Measurements from ENCODE around the gene ZNF467. TPM values are rescaled to one million over a fixed set of nuclear protein-coding genes. Genes with fewer than 3 reads are reported as not detected.

The ZNF467 gene
- total and polyA plus RNA-seq, 11 donors: 2.6 to 9.5 (median 4.7) TPM

DNA sequence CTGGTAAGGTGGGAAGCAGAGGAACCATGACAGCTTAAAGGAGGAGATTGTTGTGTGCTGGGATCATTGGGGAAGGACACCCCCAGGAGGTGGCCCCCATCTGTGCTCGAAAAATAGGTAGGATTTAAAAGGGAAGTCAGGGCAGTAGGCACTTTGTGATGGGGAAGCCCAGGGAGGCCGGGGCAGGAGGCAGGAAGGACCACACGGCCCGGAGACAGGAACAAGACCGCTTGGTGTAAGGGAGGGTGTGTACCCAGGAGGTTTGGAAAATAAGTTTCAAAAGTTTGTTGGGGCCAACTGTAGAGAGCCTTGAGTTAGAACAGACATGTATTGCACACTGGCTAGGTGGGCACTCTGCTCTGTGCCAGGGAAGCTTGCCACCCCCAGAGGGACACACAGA is 20.7 kb downstream of the ZNF467 start:
- Histone ChIP-seq H3K4me1 (peaks cover 0 to 9% (median 0%) of the 10 kb centered on the region in 12 donors), H3K9me3 (no peaks in the 10 kb centered on the region), H3K36me3 (no peaks in the 10 kb centered on the region), H3K4me3 (no peak overlapping the region), H3K27me3 (no peaks in the 10 kb centered on the region), H3K27ac (no peak overlapping the region)
- intact Hi-C loops (cut with DNase I): no loop called here
- no peak for DNase-seq
- 78 to 85% (median 81%) methylated on average over 5 of the region's 5 CpGs for WGBS, 4 donors
- ATAC-seq: peak in 1 of 4 donors; percentile 10
- TF ChIP-seq POLR2A (IDR thresholded peaks at IDR 0.05): no peak
- TF ChIP-seq CTCF (IDR thresholded peaks at IDR 0.05): no peak

DNA sequence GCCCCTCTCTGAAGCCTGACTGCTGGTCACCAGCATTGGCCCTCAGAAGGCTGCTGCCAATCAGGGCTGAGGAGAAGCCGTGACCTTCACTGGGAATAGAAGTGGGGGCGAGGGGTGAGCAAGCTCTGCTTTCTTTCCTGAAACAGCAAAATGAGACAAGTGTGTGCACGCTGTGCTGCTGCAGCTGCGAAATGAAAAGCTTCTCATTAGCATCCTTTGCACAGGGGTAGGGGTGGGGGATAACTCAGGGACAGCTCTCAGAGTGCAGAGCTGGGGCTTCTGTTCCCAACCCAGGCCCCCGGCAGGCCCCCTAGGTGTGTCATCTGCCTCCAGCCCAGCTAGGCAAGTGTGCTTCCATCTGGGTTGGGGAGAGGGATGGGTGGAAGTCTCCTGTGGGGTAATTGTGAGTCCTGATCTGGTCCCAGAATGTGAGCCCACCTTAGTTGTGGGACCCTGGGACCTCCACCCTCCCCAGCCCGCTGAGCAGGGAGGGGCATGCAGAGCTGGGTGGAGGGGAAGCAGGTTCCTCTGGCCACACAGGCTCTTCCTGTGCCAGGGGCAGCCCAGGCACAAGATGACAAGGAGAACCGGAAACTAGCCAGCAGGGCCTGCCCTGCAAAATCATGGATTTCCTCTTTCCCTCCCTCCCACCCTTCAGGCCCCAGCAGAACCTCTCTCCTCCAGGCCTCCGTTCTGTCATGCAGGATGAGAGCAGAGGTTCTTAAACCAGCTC is 22.2 kb downstream of the ZNF467 start:
- H3K27me3 ChIP-seq: no peaks in the 10 kb centered on the region
- no peak overlapping the region for H3K27ac ChIP-seq
- 65 to 82% (median 75%) methylated on average over 7 to 8 of the region's 8 CpGs for WGBS, 4 donors
- ATAC-seq (no peak), DNase-seq (no peak)
- H3K4me3 ChIP-seq: no peak overlapping the region
- no peaks in the 10 kb centered on the region for H3K9me3 ChIP-seq
- intact Hi-C loops (cut with DNase I): no loop called here
- peaks cover 0 to 9% (median 0%) of the 10 kb centered on the region in 12 donors for H3K4me1 ChIP-seq
- no peak for TF ChIP-seq POLR2A (IDR thresholded peaks at IDR 0.05)
- no peak for TF ChIP-seq CTCF (IDR thresholded peaks at IDR 0.05)
- no peaks in the 10 kb centered on the region for H3K36me3 ChIP-seq

- ATAC-seq (no peak), DNase-seq (no peak)
- Histone ChIP-seq H3K36me3 (no peaks in the 10 kb centered on the region), H3K27ac (no peak overlapping the region), H3K4me3 (no peak overlapping the region), H3K9me3 (no peaks in the 10 kb centered on the region), H3K4me1 (peaks cover 0 to 9% (median 0%) of the 10 kb centered on the region in 12 donors), H3K27me3 (no peaks in the 10 kb centered on the region)
- intact Hi-C loops (cut with DNase I): no loop called here
- WGBS, 4 donors: 93 to 95% (median 94%) methylated on average over 9 of the region's 9 CpGs
- TF ChIP-seq POLR2A (IDR thresholded peaks at IDR 0.05): no peak
- TF ChIP-seq CTCF (IDR thresholded peaks at IDR 0.05): no peak
Measured at GRCh38 chr7:149750122-149750845, 23.1 kb downstream of the ZNF467 start.

DNA sequence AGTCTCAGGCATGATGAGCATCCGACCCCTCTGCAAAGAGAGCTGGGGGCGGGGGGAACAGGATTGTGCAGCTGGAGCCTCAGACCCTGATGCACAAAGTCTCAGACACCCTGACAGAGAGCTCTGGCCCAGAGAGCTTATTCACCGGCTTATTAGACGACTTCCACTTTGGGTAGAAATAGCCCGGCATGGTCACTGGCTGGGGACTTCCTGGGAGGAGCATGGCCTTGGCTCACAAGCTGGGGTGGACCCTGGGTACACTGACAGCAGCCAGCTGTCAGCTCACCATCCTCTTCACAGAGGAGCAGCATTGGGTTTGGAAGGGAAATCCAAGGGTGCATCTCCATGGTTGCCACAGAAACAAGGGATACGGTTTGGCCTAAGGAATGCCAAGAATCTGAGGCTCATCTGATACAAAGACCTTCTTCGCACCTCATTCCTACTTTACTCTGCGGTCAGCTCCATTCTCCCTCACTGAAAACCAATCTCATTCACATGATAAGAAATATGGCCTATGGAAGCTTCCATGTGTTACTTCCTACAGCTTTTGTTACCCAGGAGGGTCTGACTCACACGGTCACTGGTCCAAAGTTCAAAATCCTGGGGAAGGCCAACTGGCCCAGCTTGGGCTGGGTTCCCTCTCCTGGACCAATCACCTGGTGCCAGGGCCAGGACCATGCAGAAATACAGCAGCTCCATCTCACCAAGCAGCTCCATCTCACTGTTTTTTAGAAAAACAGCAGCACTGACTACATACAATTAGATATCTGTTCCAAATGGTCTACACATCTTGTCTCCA is 25.1 kb downstream of the ZNF467 start:
- no peak for DNase-seq
- H3K27me3 ChIP-seq: no peaks in the 10 kb centered on the region
- ATAC-seq: no peak
- H3K4me1 ChIP-seq: peaks cover 0 to 9% (median 0%) of the 10 kb centered on the region in 12 donors
- 59 to 63% (median 62%) methylated on average over 9 of the region's 9 CpGs for WGBS, 4 donors
- H3K27ac ChIP-seq: no peak overlapping the region
- no peak overlapping the region for H3K4me3 ChIP-seq
- TF ChIP-seq CTCF (IDR thresholded peaks at IDR 0.05) (no peak), POLR2A (IDR thresholded peaks at IDR 0.05) (no peak)
- intact Hi-C loops (cut with DNase I): no loop called here
- H3K36me3 ChIP-seq: no peaks in the 10 kb centered on the region
- no peaks in the 10 kb centered on the region for H3K9me3 ChIP-seq
